ENCODE measurements around the gene SLC5A8. TPM values are rescaled to one million over a fixed set of nuclear protein-coding genes. Genes with fewer than 3 reads are reported as not detected.

The SLC5A8 gene
- total RNA-seq, 1 donor, result not detected

GRCh38 chr12:101107032-101107763 is 102.8 kb downstream of the SLC5A8 start:
- TF ChIP-seq CTCF (IDR thresholded peaks at IDR 0.05; ENCODE audit: insufficient read depth, low read depth, low read length), result no peak
- no peak for DNase-seq (ENCODE audit: low read depth)
- no peak overlapping the region for H3K4me3 ChIP-seq (ENCODE audit: low read depth, low read length)

Small RNAs within 50 kb of the gene (small RNA-seq; reads per million reads assigned to genes)
- not detected for gene RNU6-768P

Other genes starting within 250 kb of the SLC5A8 start
- 25.1 and 32.0 TPM in 2 replicates for gene UTP20, start 69.9 kb upstream of the SLC5A8 start, total RNA-seq
- gene ARL1, start 197.5 kb upstream of the SLC5A8 start, total RNA-seq, result 76.7 and 114 TPM in 2 replicates

Data from fibroblast of villous mesenchyme (primary cell).